ENCODE results near the gene ARPC1A.

Gene ARPC1A

GRCh38 chr7:99390941-99391602 lies 65.4 kb downstream of the ARPC1A start:
- FAIRE-seq, result no peak

- FAIRE-seq, result no peak
Measured at GRCh38 chr7:99392046-99392445, 66.3 kb downstream of the ARPC1A start.

- FAIRE-seq, result no peak
Measured at GRCh38 chr7:99392659-99393354, 67.1 kb downstream of the ARPC1A start.

GRCh38 chr7:99393355-99394187 lies 67.9 kb downstream of the ARPC1A start:
- FAIRE-seq, result no peak

- no peak for FAIRE-seq
Measured at GRCh38 chr7:99394188-99394502, 68.4 kb downstream of the ARPC1A start.

- no peak for FAIRE-seq
Measured at GRCh38 chr7:99395616-99396327, 70.1 kb downstream of the ARPC1A start.

GRCh38 chr7:99396418-99397296 lies 71.0 kb downstream of the ARPC1A start:
- FAIRE-seq, result no peak

- no peak for FAIRE-seq
Measured at GRCh38 chr7:99397297-99397983, 71.7 kb downstream of the ARPC1A start.

- no peak for FAIRE-seq
Measured at GRCh38 chr7:99398891-99399445, 73.3 kb downstream of the ARPC1A start.

- no peak for FAIRE-seq
Measured at GRCh38 chr7:99399597-99399996, 73.9 kb downstream of the ARPC1A start.

GRCh38 chr7:99402854-99403253 lies 77.2 kb downstream of the ARPC1A start:
- no peak for FAIRE-seq

- FAIRE-seq, result no peak
Measured at GRCh38 chr7:99403764-99404163, 78.1 kb downstream of the ARPC1A start.

- no peak for FAIRE-seq
Measured at GRCh38 chr7:99404235-99404976, 78.7 kb downstream of the ARPC1A start.

GRCh38 chr7:99404977-99405320 lies 79.3 kb downstream of the ARPC1A start:
- FAIRE-seq, result no peak

GRCh38 chr7:99406557-99406956 lies 80.9 kb downstream of the ARPC1A start:
- FAIRE-seq, result no peak

GRCh38 chr7:99407872-99408378 lies 82.2 kb downstream of the ARPC1A start:
- no peak for FAIRE-seq

GRCh38 chr7:99408379-99409191 lies 82.9 kb downstream of the ARPC1A start, which contains the start of the genes BUD31 and PDAP1:
BUD31 (plus strand) TSS chr7:99408969; CDS start chr7:99411093, 2,124 bp downstream.
PDAP1 (minus strand) TSS chr7:99408597; CDS start chr7:99408548, 49 bp downstream.
- FAIRE-seq, result no peak

GRCh38 chr7:99409192-99409572 lies 83.5 kb downstream of the ARPC1A start:
- FAIRE-seq, result no peak

- no peak for FAIRE-seq
Measured at GRCh38 chr7:99409806-99410205, 84.1 kb downstream of the ARPC1A start.

Measured in colon (tissue), 2 donors.